Inferior parietal cortex (tissue), 1 donor: ENCODE results near the gene TFRC.
"Not testable (repeated sequence)": the region's sequence is repeated elsewhere in the genome, so short reads cannot be mapped to it uniquely, and the experiment has no call there.

Experiments
- DNase-seq: peaks from one replicate; pipeline ENCODE4 v3.0.0-alpha.2; 2016; ENCODE audit errors: extremely low spot score

The TFRC gene

GRCh38 chr3:196081834-196082618, at the start of gene TFRC:
Gene TFRC, minus strand, starts transcription at chr3:196082090. Its CDS starts 4,991 bp downstream, at chr3:196077099.
- peak; percentile 93 for DNase-seq

DNA sequence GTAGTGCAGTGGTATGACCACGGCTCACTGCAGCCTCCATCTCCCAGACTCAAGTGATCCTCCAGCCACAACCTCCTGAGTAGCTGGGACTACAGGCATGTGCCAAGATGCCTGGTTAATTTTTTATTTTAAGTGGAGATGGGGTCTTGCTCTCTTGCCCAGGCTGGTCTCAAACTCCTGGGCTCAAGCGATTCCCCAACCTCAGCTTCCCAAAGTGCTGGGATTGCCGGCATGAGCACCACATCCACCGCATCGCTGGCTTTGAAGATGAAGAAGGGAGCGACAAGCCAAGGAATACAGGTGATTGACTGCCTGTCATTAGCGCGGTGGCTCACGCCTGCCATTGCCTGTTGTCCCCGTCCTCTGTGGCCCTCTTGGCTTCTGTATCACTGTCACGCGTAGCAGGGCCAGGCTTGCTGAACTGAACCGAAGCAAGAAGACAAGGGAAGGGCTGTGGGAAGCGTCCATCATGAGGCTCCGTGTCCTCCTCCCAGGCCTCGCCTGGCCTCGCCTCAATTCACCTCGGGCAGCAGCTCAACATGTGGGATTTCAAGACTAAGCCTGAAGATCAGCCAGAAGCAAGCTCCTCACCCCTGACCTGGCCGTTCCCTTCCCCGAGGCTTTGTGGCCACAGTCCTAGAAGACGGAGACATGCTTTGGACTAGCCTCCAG, 46.4 kb upstream of the TFRC start:
- no peak for DNase-seq

DNA sequence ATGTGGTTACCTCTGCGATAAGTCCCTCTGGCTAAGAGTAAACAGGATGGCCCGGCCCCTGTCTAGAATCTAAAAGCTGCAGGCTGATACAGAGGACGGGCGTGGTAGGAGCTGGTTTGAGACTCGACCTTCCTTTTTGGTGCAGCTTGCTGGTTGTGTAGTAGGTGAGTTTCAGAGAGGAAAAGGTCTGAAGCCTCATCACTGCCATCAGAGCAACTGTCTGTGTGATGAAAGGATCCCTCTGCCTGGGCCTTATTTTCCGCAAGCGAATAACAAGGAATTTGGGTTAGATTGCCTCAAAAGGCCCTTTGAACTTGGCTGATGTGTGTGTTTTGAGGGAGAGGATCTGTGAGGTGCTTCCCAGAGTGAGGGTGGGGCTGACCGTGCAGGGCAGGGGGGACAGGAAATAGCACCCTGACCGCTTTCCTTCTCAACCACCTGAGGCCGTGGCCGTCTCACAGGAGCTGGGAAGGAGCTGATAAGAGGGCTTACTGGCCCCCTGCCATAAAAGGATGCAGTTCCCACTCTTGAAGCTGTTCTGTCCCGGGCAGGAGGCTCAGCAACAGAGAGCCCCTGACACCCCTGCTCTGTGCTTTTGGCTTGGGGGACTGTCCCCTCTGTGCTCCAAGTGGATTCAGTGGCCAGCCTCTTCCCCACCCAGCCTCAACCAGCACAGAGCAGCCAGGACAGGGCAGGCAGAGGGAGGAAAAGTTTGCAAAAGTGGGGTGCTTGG, 45.6 kb upstream of the TFRC start:
- DNase-seq, result peak; percentile 37

- DNase-seq, result no peak
Observed at GRCh38 chr3:196124608-196125007, 42.7 kb upstream of the TFRC start.

GRCh38 chr3:196122688-196123046, 40.8 kb upstream of the TFRC start:
- no peak for DNase-seq

- DNase-seq, result no peak
Observed at GRCh38 chr3:196122021-196122687, 40.3 kb upstream of the TFRC start.

GRCh38 chr3:196121066-196121465, 39.2 kb upstream of the TFRC start:
- no peak for DNase-seq

- no peak for DNase-seq
Observed at GRCh38 chr3:196120291-196120951, 38.5 kb upstream of the TFRC start.

- DNase-seq, result no peak
Observed at GRCh38 chr3:196117809-196118208, 35.9 kb upstream of the TFRC start.

- no peak for DNase-seq
Observed at GRCh38 chr3:196115678-196116083, 33.8 kb upstream of the TFRC start.

- DNase-seq, result no peak
Observed at GRCh38 chr3:196111939-196112386, 30.1 kb upstream of the TFRC start.

- DNase-seq, result no peak
Observed at GRCh38 chr3:196108075-196108743, 26.3 kb upstream of the TFRC start.

DNA sequence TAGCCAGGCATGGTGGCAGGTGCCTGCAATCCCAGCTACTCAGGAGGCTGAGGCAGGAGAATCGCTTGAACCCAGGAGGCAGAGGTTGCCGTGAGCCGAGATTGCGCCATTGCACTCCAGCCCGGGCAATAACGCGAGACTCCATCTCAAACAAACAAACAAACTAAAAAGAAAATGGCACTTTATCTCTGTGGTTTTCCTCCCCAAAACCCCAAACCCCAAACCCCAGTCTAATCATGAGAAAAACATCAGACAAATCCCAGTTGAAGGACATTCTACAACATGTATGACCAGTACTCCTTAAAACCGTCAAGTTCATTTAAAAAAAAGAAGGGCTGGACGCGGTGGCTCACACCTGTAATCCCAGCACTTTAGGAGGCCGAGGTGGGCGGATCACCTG, 22.8 kb upstream of the TFRC start:
- DNase-seq, result not testable (repeated sequence)

GRCh38 chr3:196098365-196098980, 16.6 kb upstream of the TFRC start:
- not testable (repeated sequence) for DNase-seq

DNA sequence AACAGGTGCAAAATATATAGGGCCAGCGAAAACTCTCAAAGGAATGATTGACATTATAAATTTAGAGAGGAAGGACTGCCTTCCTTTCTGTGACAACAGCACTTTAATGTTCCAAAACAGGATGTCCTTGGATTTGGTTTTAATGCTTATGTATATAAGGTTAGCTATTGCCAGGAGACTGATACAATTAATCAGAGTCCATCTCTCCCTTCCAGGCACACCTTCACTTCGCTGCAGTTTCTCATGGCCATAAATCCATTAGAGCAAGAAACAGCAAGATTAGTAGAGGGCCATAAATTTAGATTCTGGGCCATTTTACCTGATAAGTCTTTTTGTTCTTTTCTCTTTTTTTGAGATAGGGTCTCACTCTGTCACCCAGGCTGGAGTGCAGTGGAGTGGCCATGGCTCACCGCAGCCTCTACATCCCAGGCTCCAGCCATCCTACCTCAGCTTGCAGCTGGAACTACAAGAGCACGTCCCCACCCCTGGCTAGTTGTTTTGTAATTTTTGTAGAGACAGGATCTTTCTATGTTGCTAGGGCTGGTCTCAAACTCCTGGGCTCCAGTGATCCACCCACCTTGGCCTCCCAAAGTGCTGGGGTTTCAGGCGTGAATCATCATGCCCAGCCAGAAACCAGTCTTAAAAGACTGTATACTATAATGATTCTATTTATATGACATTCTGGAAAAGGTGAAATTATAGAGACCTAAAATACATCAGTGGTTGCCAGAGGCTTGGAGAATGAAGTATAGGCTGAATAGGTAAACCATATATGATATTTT, 15.7 kb upstream of the TFRC start:
- DNase-seq, result no peak

DNA sequence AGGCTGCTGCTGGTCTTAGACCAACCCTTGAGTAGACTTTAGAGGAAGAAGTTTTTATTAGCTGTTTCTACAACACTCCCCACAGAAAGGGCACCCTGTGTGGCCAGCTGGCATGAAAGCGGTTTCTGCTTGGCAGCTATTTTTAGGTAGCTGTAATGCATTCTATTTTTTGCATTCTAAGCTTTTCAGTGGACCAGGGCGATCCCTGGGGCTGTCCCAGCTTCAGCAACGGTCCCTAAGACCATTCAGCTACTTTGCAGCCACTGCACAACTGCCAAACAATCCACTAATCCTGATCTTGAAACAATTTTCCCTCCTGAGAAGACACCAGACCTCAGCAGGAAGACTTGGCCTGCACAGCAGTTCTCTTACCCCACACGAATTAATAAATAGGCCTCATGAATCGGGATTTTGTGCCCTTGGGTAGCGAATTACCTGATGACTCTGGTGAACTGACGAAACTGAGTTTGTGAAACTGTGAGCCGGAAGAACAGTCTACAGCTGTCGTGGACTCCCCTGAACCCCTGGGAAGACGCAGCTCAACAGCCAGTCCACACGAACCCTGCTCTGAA, 14.6 kb upstream of the TFRC start:
- DNase-seq, result peak; percentile 27

GRCh38 chr3:196093317-196094111, 11.6 kb upstream of the TFRC start:
- DNase-seq, result peak; percentile 19

DNA sequence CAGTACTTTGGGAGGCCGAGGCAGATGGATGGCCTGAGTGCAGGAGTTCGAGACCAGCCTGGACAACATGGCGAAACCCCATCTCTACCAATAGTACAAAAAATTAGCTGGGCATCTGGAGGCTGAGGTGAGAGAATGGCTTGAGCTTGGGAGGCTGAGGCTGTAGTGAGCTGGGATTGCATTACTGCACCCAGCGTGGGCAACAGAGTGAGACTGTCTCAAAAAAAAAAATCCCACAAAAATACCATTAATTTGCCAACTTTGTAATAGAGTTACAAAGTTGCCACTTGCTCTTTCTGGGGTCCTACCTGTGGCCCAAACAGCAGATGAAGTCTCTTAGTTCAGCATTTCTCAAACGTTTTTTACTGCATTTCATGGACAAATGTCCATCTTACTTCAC, 6.0 kb upstream of the TFRC start:
- DNase-seq, result no peak

DNA sequence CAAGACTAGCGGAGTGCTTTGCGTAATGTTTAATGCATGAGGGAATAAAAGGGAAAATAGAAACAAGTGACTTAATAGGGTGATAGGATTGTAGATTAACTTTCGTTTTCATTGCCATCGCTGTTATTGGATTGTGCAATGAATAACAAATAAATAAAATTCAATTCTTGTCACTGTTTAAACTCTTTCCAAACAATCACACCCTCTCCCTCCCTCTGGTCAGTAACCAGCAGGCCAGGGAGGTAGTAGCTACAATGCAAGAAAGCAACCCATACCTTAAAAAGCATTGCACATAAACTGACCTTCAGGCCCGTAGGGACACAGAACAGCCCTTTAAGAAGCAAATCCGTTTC, 705 bp upstream of the TFRC start:
- DNase-seq, result no peak
